H1 (cell line): ENCODE data around the gene BCAR3.
A peak's percentile ranks its signal among the peaks of the same experiment; 100 is the strongest.

Experiments used
- EGR1 ChIP-seq: IDR thresholded peaks from 2 replicates; pipeline ENCODE4 v1.6.1; 2011; ENCODE audit warnings: low read depth, low read length, borderline replicate concordance
- EZH2 ChIP-seq: fragments of 200-600 bp; sonication (generic); IDR thresholded peaks from 2 replicates; pipeline ENCODE4 v1.7.1; 2012; ENCODE audit warnings: low read depth, mild to moderate bottlenecking, moderate library complexity, low read length, inconsistent platforms; ENCODE audit not compliant: severe bottlenecking
- GABPA ChIP-seq: IDR thresholded peaks from 2 replicates; pipeline ENCODE4 v1.6.1; 2011; ENCODE audit warnings: mild to moderate bottlenecking, low read length, moderate library complexity, borderline replicate concordance; ENCODE audit not compliant: insufficient read depth
- PHF8 ChIP-seq: fragments of 200-600 bp; sonication (generic); conservative IDR thresholded peaks from 2 replicates; pipeline ENCODE4 v1.7.1; 2012; ENCODE audit warnings: low read depth, mild to moderate bottlenecking, inconsistent platforms, low read length, moderate library complexity
- POLR2A ChIP-seq, 2 experiments: IDR thresholded peaks; 1 replicate in 1 of 2; 2 replicates in 1 of 2; pipeline ENCODE4 v1.6.1; 2011; ENCODE audit warnings: low read depth in 2 of 2, low read length in 2 of 2, mild to moderate bottlenecking in 2 of 2; ENCODE audit errors: control extremely low read depth in 1 of 2
- POLR2AphosphoS5 ChIP-seq: IDR thresholded peaks from 2 replicates; pipeline ENCODE4 v1.6.1; 2011; ENCODE audit warnings: low read depth, low read length
- POU5F1 ChIP-seq: IDR thresholded peaks from 2 replicates; pipeline ENCODE4 v1.6.1; 2011; ENCODE audit warnings: low read depth, mild to moderate bottlenecking, low read length, moderate library complexity
- SIRT6 ChIP-seq: IDR thresholded peaks from one replicate; pipeline ENCODE4 v1.7.1; 2012; ENCODE audit warnings: low read length, inconsistent platforms
- SP1 ChIP-seq: IDR thresholded peaks from 2 replicates; pipeline ENCODE4 v1.6.1; 2011; ENCODE audit warnings: low read depth, low read length
- TAF1 ChIP-seq: IDR thresholded peaks from 2 replicates; pipeline ENCODE4 v1.6.1; 2011; ENCODE audit warnings: mild to moderate bottlenecking, low read depth, low read length
- ZNF274 ChIP-seq: IDR thresholded peaks from 2 replicates; pipeline ENCODE4 v1.7.0; 2012; ENCODE audit warnings: low read length, borderline replicate concordance; ENCODE audit errors: extremely low read depth
- TF ChIP-seq, protein P1 (sequence below), 3 experiments: IDR thresholded peaks; 1 replicate in 2 of 3; 2 replicates in 1 of 3; pipeline versions ENCODE4 v1.5.1 to v1.6.1; 2011; ENCODE audit warnings: low read length in 3 of 3, mild to moderate bottlenecking in 3 of 3, inconsistent platforms in 2 of 3, low read depth in 1 of 3, moderate library complexity in 1 of 3; ENCODE audit not compliant: insufficient read depth in 1 of 3; ENCODE audit errors: control extremely low read depth in 1 of 3
- TF ChIP-seq, protein P2 (sequence below): IDR thresholded peaks from 2 replicates; pipeline ENCODE4 v1.6.1; 2011; ENCODE audit warnings: low read length, improper control_type of control experiment

DNA sequence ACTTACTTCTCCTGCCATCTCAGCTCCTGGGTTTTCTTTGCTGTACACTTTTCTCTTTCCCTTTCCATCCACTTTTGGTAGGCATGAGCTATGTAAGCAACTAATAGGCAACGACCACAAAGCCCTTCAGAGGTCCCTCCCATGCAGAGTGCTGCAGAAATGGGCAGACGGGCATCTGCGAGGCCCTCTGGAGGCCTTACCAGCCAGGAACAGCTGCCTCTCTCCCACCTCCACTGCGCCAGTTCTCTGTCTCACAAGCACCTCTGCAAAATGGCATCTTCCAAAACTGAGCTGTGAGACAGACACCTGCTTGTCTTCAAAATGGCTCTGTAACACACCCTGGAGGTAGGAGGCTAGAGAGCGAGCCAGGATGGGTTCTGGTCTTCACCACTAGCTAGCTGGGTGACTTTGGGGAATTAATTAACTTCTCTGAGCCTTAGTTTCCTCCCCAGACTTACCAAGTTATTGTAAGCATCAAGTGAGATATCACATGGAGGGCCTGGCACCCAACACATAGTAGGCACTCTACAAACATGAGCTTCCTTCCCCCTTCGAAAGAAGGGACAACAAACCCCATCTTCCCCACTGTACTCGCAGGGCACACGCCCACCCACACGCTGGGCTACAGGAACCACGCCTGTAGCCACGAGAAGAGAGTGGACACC, 62.0 kb downstream of the BCAR3 start:
- TF ChIP-seq, protein P1, sequence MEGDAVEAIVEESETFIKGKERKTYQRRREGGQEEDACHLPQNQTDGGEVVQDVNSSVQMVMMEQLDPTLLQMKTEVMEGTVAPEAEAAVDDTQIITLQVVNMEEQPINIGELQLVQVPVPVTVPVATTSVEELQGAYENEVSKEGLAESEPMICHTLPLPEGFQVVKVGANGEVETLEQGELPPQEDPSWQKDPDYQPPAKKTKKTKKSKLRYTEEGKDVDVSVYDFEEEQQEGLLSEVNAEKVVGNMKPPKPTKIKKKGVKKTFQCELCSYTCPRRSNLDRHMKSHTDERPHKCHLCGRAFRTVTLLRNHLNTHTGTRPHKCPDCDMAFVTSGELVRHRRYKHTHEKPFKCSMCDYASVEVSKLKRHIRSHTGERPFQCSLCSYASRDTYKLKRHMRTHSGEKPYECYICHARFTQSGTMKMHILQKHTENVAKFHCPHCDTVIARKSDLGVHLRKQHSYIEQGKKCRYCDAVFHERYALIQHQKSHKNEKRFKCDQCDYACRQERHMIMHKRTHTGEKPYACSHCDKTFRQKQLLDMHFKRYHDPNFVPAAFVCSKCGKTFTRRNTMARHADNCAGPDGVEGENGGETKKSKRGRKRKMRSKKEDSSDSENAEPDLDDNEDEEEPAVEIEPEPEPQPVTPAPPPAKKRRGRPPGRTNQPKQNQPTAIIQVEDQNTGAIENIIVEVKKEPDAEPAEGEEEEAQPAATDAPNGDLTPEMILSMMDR (IDR thresholded peaks at IDR 0.05; ENCODE audit: control extremely low read depth in 1 of 3, insufficient read depth in 1 of 3, low read depth in 1 of 3, low read length in 3 of 3): peak; percentile 38 to 54 (median 45)
- TF ChIP-seq SIRT6 (no peak), POLR2AphosphoS5 (no peak), EZH2 (no peak), POU5F1 (no peak), EGR1 (no peak), PHF8 (no peak), ZNF274 (no peak), SP1 (no peak), TAF1 (no peak), POLR2A (IDR thresholded peaks at IDR 0.05; ENCODE audit: control extremely low read depth in 1 of 2, low read depth in 2 of 2, low read length in 2 of 2) (no peak), GABPA (no peak)
- TF ChIP-seq, protein P2, sequence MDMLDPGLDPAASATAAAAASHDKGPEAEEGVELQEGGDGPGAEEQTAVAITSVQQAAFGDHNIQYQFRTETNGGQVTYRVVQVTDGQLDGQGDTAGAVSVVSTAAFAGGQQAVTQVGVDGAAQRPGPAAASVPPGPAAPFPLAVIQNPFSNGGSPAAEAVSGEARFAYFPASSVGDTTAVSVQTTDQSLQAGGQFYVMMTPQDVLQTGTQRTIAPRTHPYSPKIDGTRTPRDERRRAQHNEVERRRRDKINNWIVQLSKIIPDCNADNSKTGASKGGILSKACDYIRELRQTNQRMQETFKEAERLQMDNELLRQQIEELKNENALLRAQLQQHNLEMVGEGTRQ: no peak
